Neuronal stem cell (in vitro differentiated cells): ENCODE measurements around the gene TMEM41A.

Source experiments
- DNase-seq: peaks from one replicate; pipeline ENCODE4 v3.0.0-alpha.2; 2013; ENCODE audit warnings: low spot score
- H2AFZ ChIP-seq: one replicate; pipeline ENCODE4 v1.6.1; 2013; ENCODE audit warnings: mild to moderate bottlenecking, low read length, inconsistent platforms
- H2AK5ac ChIP-seq: 2 replicates; pipeline ENCODE4 v1.6.1; 2013; ENCODE audit warnings: low read depth, mild to moderate bottlenecking, inconsistent platforms, low read length, moderate library complexity, mixed read lengths
- H2BK120ac ChIP-seq: 2 replicates; pipeline ENCODE4 v1.6.1; 2013; ENCODE audit warnings: low read depth, mild to moderate bottlenecking, inconsistent platforms, low read length, moderate library complexity, mixed read lengths
- H2BK12ac ChIP-seq: one replicate; pipeline ENCODE4 v1.6.1; 2013; ENCODE audit warnings: low read length, inconsistent platforms
- H2BK15ac ChIP-seq: 2 replicates; pipeline ENCODE4 v1.6.1; 2013; ENCODE audit warnings: mild to moderate bottlenecking, low read length, inconsistent platforms, mixed read lengths
- H2BK5ac ChIP-seq: one replicate; pipeline ENCODE4 v1.6.1; 2013; ENCODE audit warnings: inconsistent platforms, mild to moderate bottlenecking, low read length, moderate library complexity
- H3K14ac ChIP-seq: one replicate; pipeline ENCODE4 v1.6.1; 2013; ENCODE audit warnings: low read length, inconsistent platforms
- H3K18ac ChIP-seq: 2 replicates; pipeline ENCODE4 v1.6.1; 2013; ENCODE audit warnings: low read length, inconsistent platforms
- H3K23ac ChIP-seq: 2 replicates; pipeline ENCODE4 v1.6.1; 2013; ENCODE audit warnings: low read depth, mild to moderate bottlenecking, mixed read lengths, low read length, inconsistent platforms; ENCODE audit not compliant: poor library complexity
- H3K27ac ChIP-seq: replicated peaks from 3 replicates; pipeline ENCODE4 v1.5.1; 2013; ENCODE audit warnings: low read length, inconsistent platforms
- H3K27me3 ChIP-seq, 3 experiments: 2 replicates each; pipeline ENCODE4 v1.6.1; 2013; ENCODE audit warnings: low read length in 3 of 3, mild to moderate bottlenecking in 2 of 3, inconsistent platforms in 1 of 3, low read depth in 1 of 3, mixed read lengths in 1 of 3, moderate library complexity in 1 of 3; ENCODE audit not compliant: control insufficient read depth in 3 of 3, insufficient read depth in 3 of 3
- H3K36me3 ChIP-seq, 2 donors: replicated peaks in 1 of 2; 2 replicates each; pipeline ENCODE4 v1.6.1; 2013; ENCODE audit warnings: low read length in 2 of 2; ENCODE audit not compliant: control insufficient read depth in 2 of 2, insufficient read depth in 2 of 2
- H3K4ac ChIP-seq: 2 replicates; pipeline ENCODE4 v1.6.1; 2013; ENCODE audit warnings: inconsistent platforms, mild to moderate bottlenecking, low read length, moderate library complexity
- H3K4me1 ChIP-seq, 2 donors: 1 replicate in 1 of 2; 2 replicates in 1 of 2; pipeline ENCODE4 v1.6.1; 2013; ENCODE audit warnings: low read length in 2 of 2, low read depth in 1 of 2; ENCODE audit not compliant: control insufficient read depth in 2 of 2, insufficient read depth in 1 of 2
- H3K4me2 ChIP-seq: one replicate; pipeline ENCODE4 v1.6.1; 2013; ENCODE audit warnings: mild to moderate bottlenecking, low read length, inconsistent platforms; ENCODE audit not compliant: insufficient read depth, poor library complexity, severe bottlenecking
- H3K4me3 ChIP-seq, 2 donors: 2 replicates each; pipeline ENCODE4 v1.5.1; 2013; ENCODE audit warnings: low read length in 2 of 2, mild to moderate bottlenecking in 2 of 2, inconsistent platforms in 1 of 2, moderate library complexity in 1 of 2
- H3K79me1 ChIP-seq: one replicate; pipeline ENCODE4 v1.6.1; 2013; ENCODE audit warnings: low read depth, mild to moderate bottlenecking, inconsistent platforms, low read length, moderate library complexity
- H3K9ac ChIP-seq: one replicate; pipeline ENCODE4 v1.6.1; 2013; ENCODE audit warnings: mild to moderate bottlenecking, low read depth, low read length, inconsistent platforms; ENCODE audit not compliant: poor library complexity
- H3K9me3 ChIP-seq, 2 donors: replicated peaks in 1 of 2; 2 replicates each; pipeline versions ENCODE3 to v1.6.1; 2013; ENCODE audit warnings: low read length in 2 of 2, mild to moderate bottlenecking in 2 of 2, inconsistent platforms in 1 of 2, low read depth in 1 of 2, mixed read lengths in 1 of 2, moderate library complexity in 1 of 2; ENCODE audit not compliant: control insufficient read depth in 2 of 2, insufficient read depth in 1 of 2
- H4K8ac ChIP-seq: one replicate; pipeline ENCODE4 v1.6.1; 2013; ENCODE audit warnings: low read depth, mild to moderate bottlenecking, inconsistent platforms, low read length, moderate library complexity
- H4K91ac ChIP-seq: one replicate; pipeline ENCODE4 v1.6.1; 2013; ENCODE audit warnings: low read length, low read depth, mild to moderate bottlenecking, inconsistent platforms; ENCODE audit not compliant: poor library complexity
- WGBS, 2 donors: extraction: QIAGEN DNeasy Blood & Tissue Kit; methylation state at CpG; one replicate each; pipeline ENCODE4 v1.1.7; 2013; ENCODE audit warnings: missing lambda C conversion rate in 2 of 2, mixed read lengths in 1 of 2; ENCODE audit not compliant: insufficient read length in 2 of 2, insufficient replicate concordance in 1 of 2; ENCODE audit errors: extremely low coverage in 2 of 2; 5-methylcytosine and 5-hydroxymethylcytosine counted together

TMEM41A gene

GRCh38 chr3:185489462-185489861 is 9.4 kb downstream of the TMEM41A start:
- WGBS, 2 donors: no CpG with 5 or more reads among the region's 3 CpGs
- H2BK5ac ChIP-seq: no peak overlapping the region
- H3K4me3 ChIP-seq: no peak overlapping the region
- H3K18ac ChIP-seq: no peak overlapping the region
- no peaks in the 10 kb centered on the region for H3K27me3 ChIP-seq
- no peaks in the 10 kb centered on the region for H3K9me3 ChIP-seq
- H3K23ac ChIP-seq: no peak overlapping the region
- no peak overlapping the region for H2BK120ac ChIP-seq
- DNase-seq: no peak
- no peak overlapping the region for H3K27ac ChIP-seq
- no peak overlapping the region for H3K4me2 ChIP-seq
- no peak overlapping the region for H4K8ac ChIP-seq
- no peak overlapping the region for H2AK5ac ChIP-seq
- no peak overlapping the region for H2BK12ac ChIP-seq
- no peak overlapping the region for H2BK15ac ChIP-seq
- H2AFZ ChIP-seq: no peak overlapping the region
- H4K91ac ChIP-seq: no peak overlapping the region
- H3K4ac ChIP-seq: no peak overlapping the region
- H3K79me1 ChIP-seq: no peaks in the 10 kb centered on the region
- H3K9ac ChIP-seq: no peak overlapping the region
- peaks cover 9 to 67% of the 10 kb centered on the region in 2 donors for H3K36me3 ChIP-seq
- H3K4me1 ChIP-seq: no peaks in the 10 kb centered on the region
- H3K14ac ChIP-seq: no peak overlapping the region

- Histone ChIP-seq H4K8ac (no peak overlapping the region), H3K4me3 (no peak overlapping the region), H3K4ac (no peak overlapping the region), H3K14ac (no peak overlapping the region), H3K4me1 (no peaks in the 10 kb centered on the region), H3K27me3 (no peaks in the 10 kb centered on the region), H3K9me3 (no peaks in the 10 kb centered on the region), H2BK15ac (no peak overlapping the region), H3K36me3 (peaks cover 7 to 59% of the 10 kb centered on the region in 2 donors), H3K27ac (no peak overlapping the region), H3K23ac (no peak overlapping the region), H2BK12ac (no peak overlapping the region), H3K9ac (no peak overlapping the region), H2BK5ac (no peak overlapping the region), H2BK120ac (no peak overlapping the region), H3K4me2 (no peak overlapping the region), H2AFZ (no peak overlapping the region), H2AK5ac (no peak overlapping the region), H3K79me1 (no peaks in the 10 kb centered on the region), H3K18ac (no peak overlapping the region), H4K91ac (no peak overlapping the region)
- WGBS, 2 donors: no CpG with 5 or more reads among the region's 5 CpGs
- no peak for DNase-seq
These were observed 10.4 kb downstream of the TMEM41A start for GRCh38 chr3:185488465-185488864.

- no CpG with 5 or more reads among the region's 5 CpGs for WGBS, 2 donors
- Histone ChIP-seq H3K9me3 (no peaks in the 10 kb centered on the region), H3K27ac (no peak overlapping the region), H3K14ac (no peak overlapping the region), H2BK15ac (no peak overlapping the region), H3K23ac (no peak overlapping the region), H2BK12ac (no peak overlapping the region), H3K27me3 (no peaks in the 10 kb centered on the region), H2AK5ac (no peak overlapping the region), H3K4me3 (no peak overlapping the region), H4K91ac (no peak overlapping the region), H2AFZ (no peak overlapping the region), H2BK120ac (no peak overlapping the region), H3K9ac (no peak overlapping the region), H3K18ac (no peak overlapping the region), H3K79me1 (no peaks in the 10 kb centered on the region), H2BK5ac (no peak overlapping the region), H3K4me2 (no peak overlapping the region), H3K36me3 (peaks cover 9 to 55% of the 10 kb centered on the region in 2 donors), H4K8ac (no peak overlapping the region), H3K4me1 (no peaks in the 10 kb centered on the region), H3K4ac (no peak overlapping the region)
- no peak for DNase-seq
These were observed 12.4 kb downstream of the TMEM41A start for GRCh38 chr3:185486394-185486793.

GRCh38 chr3:185484296-185484695 is 14.5 kb downstream of the TMEM41A start:
- H3K9me3 ChIP-seq: no peaks in the 10 kb centered on the region
- no peaks in the 10 kb centered on the region for H3K4me1 ChIP-seq
- no peak overlapping the region for H2AFZ ChIP-seq
- no peak overlapping the region for H3K4me2 ChIP-seq
- no peak overlapping the region for H2BK120ac ChIP-seq
- no peak overlapping the region for H3K27ac ChIP-seq
- H2BK15ac ChIP-seq: no peak overlapping the region
- no peak overlapping the region for H3K4ac ChIP-seq
- H3K36me3 ChIP-seq: peaks cover 3 to 45% of the 10 kb centered on the region in 2 donors
- H3K9ac ChIP-seq: no peak overlapping the region
- H3K4me3 ChIP-seq: no peak overlapping the region
- DNase-seq: no peak
- no peak overlapping the region for H3K18ac ChIP-seq
- no peak overlapping the region for H2AK5ac ChIP-seq
- WGBS, 2 donors: no CpG with 5 or more reads among the region's 3 CpGs
- no peak overlapping the region for H2BK12ac ChIP-seq
- no peaks in the 10 kb centered on the region for H3K79me1 ChIP-seq
- no peak overlapping the region for H3K23ac ChIP-seq
- no peaks in the 10 kb centered on the region for H3K27me3 ChIP-seq
- H4K8ac ChIP-seq: no peak overlapping the region
- no peak overlapping the region for H2BK5ac ChIP-seq
- no peak overlapping the region for H4K91ac ChIP-seq
- no peak overlapping the region for H3K14ac ChIP-seq
